ENCODE data around the gene CEP350. TPM values are rescaled to one million over a fixed set of nuclear protein-coding genes. Genes with fewer than 3 reads are reported as not detected.
A peak's percentile ranks its signal among the peaks of the same experiment; 100 is the strongest.

Gene CEP350
- total and polyA plus RNA-seq, 7 donors: 3.2 to 67.6 (median 45.2) TPM

DNA sequence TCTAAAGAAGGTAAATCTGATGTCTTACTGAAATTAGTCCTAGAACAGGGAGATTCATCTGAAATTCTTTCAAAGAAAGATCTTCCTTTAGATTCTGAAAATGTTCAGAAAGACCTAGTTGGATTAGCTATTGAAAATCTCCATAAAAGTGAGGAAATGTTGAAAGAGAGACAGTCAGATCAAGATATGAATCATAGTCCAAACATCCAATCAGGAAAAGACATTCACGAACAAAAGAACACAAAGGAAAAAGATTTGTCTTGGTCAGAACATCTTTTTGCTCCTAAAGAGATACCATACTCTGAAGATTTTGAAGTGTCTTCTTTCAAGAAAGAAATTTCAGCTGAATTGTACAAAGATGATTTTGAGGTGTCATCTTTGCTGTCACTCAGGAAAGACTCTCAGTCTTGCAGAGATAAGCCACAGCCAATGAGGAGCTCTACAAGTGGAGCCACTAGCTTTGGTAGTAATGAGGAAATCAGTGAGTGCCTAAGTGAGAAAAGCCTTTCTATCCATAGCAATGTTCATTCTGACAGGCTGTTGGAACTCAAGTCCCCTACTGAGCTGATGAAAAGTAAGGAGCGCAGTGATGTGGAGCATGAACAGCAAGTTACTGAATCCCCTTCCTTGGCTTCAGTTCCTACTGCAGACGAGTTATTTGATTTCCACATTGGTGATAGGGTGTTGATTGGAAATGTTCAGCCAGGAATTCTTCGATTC, 138.5 kb downstream of the CEP350 start:
- H3K4me3 ChIP-seq: no peak overlapping the region
- peaks cover 8 to 89% (median 22%) of the 10 kb centered on the region in 4 donors for H3K36me3 ChIP-seq
- no peak for TF ChIP-seq POLR2AphosphoS5 (IDR thresholded peaks at IDR 0.05)
- no peak for TF ChIP-seq EP300 (IDR thresholded peaks at IDR 0.05)
- no peak for TF ChIP-seq POLR2A (IDR thresholded peaks at IDR 0.05)
- TF ChIP-seq, protein P1, sequence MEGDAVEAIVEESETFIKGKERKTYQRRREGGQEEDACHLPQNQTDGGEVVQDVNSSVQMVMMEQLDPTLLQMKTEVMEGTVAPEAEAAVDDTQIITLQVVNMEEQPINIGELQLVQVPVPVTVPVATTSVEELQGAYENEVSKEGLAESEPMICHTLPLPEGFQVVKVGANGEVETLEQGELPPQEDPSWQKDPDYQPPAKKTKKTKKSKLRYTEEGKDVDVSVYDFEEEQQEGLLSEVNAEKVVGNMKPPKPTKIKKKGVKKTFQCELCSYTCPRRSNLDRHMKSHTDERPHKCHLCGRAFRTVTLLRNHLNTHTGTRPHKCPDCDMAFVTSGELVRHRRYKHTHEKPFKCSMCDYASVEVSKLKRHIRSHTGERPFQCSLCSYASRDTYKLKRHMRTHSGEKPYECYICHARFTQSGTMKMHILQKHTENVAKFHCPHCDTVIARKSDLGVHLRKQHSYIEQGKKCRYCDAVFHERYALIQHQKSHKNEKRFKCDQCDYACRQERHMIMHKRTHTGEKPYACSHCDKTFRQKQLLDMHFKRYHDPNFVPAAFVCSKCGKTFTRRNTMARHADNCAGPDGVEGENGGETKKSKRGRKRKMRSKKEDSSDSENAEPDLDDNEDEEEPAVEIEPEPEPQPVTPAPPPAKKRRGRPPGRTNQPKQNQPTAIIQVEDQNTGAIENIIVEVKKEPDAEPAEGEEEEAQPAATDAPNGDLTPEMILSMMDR (IDR thresholded peaks at IDR 0.05): no peak
- no peak for DNase-seq
- H3K4me1 ChIP-seq: peaks cover 0 to 18% (median 8%) of the 10 kb centered on the region in 4 donors
- H3K27me3 ChIP-seq: no peaks in the 10 kb centered on the region
- WGBS, 2 donors: 93 to 95% methylated on average over 4 of the region's 4 CpGs
- H3K9me3 ChIP-seq: no peaks in the 10 kb centered on the region
- intact Hi-C loops (cut with DNase I): no loop called here
- no peak overlapping the region for H3K27ac ChIP-seq

DNA sequence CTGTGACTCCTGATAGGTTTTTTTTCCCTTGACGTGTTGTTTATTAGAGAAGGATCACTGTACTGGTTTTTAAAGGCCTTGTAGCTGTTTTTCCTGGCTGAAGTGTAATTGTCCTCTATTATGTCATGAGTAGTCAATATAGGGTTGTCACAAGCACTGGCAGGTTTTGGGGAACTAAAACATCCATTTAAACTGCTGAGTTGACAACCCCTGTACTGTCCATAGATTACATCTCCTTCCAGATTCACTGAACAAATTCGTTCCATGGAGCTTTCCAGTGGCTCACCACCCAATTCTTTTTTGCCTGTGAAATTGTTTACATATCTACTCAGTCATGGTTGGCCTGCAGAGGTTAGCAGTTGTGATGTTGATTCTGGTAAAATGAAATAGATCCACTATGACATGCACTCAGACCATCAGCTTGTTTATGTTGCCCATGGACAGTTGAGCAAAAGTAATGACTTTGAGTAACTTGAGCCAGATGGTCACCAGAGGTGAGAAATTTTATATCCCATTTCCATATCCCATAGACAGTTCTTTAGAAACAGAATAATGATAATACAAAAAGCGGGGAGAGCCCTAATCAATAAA, 140.2 kb downstream of the CEP350 start:
- DNase-seq: no peak
- H3K4me3 ChIP-seq: no peak overlapping the region
- TF ChIP-seq POLR2A (IDR thresholded peaks at IDR 0.05): no peak
- no peaks in the 10 kb centered on the region for H3K27me3 ChIP-seq
- peaks cover 8 to 95% (median 25%) of the 10 kb centered on the region in 4 donors for H3K36me3 ChIP-seq
- H3K4me1 ChIP-seq: peaks cover 0 to 22% (median 10%) of the 10 kb centered on the region in 4 donors
- no peaks in the 10 kb centered on the region for H3K9me3 ChIP-seq
- H3K27ac ChIP-seq: no peak overlapping the region
- 90 to 94% methylated on average over 3 of the region's 3 CpGs for WGBS, 2 donors
- intact Hi-C loops (cut with DNase I): no loop called here

DNA sequence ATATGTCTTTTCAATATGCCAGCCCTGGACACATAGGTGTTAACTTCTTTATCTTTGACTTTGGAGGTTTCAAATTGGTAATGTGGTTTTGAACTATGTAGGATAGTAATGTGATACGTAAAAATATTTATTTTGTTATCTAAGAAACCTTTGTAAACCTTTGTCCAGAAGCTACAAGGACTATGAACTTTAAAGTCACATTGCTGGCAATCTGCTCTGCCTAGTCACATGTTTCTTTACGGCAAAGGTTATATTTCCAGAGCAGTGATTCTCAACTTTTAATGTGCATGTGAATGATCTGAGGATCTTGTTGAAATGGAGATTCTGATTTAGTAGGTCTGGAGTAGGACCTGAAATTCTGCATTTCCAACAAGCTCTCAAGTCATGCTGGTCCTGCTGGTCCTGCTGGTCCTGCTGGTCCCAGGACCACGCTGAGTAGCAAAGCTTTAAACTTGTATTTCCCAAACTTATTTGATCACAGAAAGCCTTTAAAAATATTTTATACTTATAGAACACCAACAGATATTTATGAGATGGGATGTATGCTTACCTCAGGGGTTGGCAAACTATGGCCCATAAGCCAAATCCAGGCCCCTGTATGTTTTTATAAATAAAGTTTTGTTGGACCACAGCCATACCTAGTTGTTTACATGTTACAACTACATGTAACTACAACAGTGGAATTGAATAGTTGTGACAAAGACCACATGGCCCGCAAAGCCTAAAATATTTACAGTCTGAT, 142.1 kb downstream of the CEP350 start:
- peak overlapping the region in 2 of 4 donors; percentile 57 to 60 for H3K27ac ChIP-seq
- no peak overlapping the region for H3K4me3 ChIP-seq
- peaks cover 0 to 22% (median 10%) of the 10 kb centered on the region in 4 donors for H3K4me1 ChIP-seq
- H3K36me3 ChIP-seq: peaks cover 8 to 98% (median 23%) of the 10 kb centered on the region in 4 donors
- 67 to 79% methylated on average over 4 of the region's 4 CpGs for WGBS, 2 donors
- intact Hi-C loops (cut with DNase I): no loop called here
- no peaks in the 10 kb centered on the region for H3K27me3 ChIP-seq
- no peaks in the 10 kb centered on the region for H3K9me3 ChIP-seq
- DNase-seq: no peak
- TF ChIP-seq POLR2AphosphoS5 (IDR thresholded peaks at IDR 0.05) (peak in 2 of 4 donors; percentile 43 to 50), POLR2A (IDR thresholded peaks at IDR 0.05) (no peak)

DNA sequence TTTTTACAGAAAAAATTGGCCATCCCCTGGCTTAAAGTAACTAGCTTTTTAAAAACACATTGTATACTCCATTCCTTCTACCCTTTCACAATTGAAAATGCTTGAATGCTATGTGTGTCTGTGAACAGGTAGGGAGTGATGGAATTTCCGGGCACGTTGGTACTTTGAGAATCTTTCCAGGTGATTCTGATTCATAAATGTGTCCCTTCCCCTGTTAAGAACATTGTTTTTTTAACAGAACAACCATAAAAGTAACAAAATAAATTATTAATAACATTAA, 142.7 kb downstream of the CEP350 start:
- no peak overlapping the region for H3K4me3 ChIP-seq
- H3K27ac ChIP-seq: peak overlapping the region in 2 of 4 donors; percentile 57 to 60
- peaks cover 0 to 22% (median 10%) of the 10 kb centered on the region in 4 donors for H3K4me1 ChIP-seq
- no peaks in the 10 kb centered on the region for H3K9me3 ChIP-seq
- DNase-seq: no peak
- no peaks in the 10 kb centered on the region for H3K27me3 ChIP-seq
- TF ChIP-seq POLR2A (IDR thresholded peaks at IDR 0.05): no peak
- no peak for TF ChIP-seq POLR2AphosphoS5 (IDR thresholded peaks at IDR 0.05)
- TF ChIP-seq EP300 (IDR thresholded peaks at IDR 0.05): no peak
- TF ChIP-seq, protein P1 (IDR thresholded peaks at IDR 0.05): no peak
- peaks cover 8 to 96% (median 22%) of the 10 kb centered on the region in 4 donors for H3K36me3 ChIP-seq
- intact Hi-C loops (cut with DNase I): no loop called here
- 88 to 93% methylated on average over 2 of the region's 2 CpGs for WGBS, 2 donors

DNA sequence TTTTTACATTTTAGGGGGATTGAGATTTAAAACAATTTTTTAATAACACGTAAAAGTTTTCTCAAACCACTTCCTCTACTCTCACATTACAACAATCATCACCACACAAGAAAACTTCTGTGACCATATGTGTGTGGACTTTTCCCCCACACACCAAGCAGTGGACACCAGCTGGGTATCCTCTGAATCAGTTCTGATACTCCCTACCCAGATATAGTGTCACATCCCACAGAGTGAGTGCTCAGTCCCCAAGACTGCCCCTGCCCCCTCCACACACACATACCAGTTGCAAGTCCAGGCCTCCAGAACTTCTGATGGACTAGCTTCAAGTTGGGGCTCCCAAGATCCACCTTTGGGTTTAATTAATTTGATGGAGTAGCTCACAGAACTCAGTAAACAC, 146.8 kb downstream of the CEP350 start:
- Histone ChIP-seq H3K27ac (no peak overlapping the region), H3K9me3 (no peaks in the 10 kb centered on the region), H3K27me3 (no peaks in the 10 kb centered on the region), H3K4me1 (peaks cover 0 to 21% (median 10%) of the 10 kb centered on the region in 4 donors), H3K36me3 (peaks cover 0 to 76% (median 6%) of the 10 kb centered on the region in 4 donors), H3K4me3 (no peak overlapping the region)
- 84 to 89% methylated on average over 1 of the region's 1 CpG for WGBS, 2 donors
- DNase-seq: no peak
- intact Hi-C loops (cut with DNase I): loop anchor here (10.0 kb wide), 1 partner anchor 53 kb away; the partner anchor contains the start of gene QSOX1
- TF ChIP-seq, protein P1 (IDR thresholded peaks at IDR 0.05): no peak
- TF ChIP-seq POLR2A (IDR thresholded peaks at IDR 0.05) (no peak), EP300 (IDR thresholded peaks at IDR 0.05) (no peak), POLR2AphosphoS5 (IDR thresholded peaks at IDR 0.05) (no peak)
